WI38 (cell line): ENCODE measurements around the gene CFAP70.
"Not testable (repeated sequence)": the region's sequence is repeated elsewhere in the genome, so short reads cannot be mapped to it uniquely, and the experiment has no call there.

Source experiments
- H3K4me3 ChIP-seq: 2 replicates; pipeline ENCODE4 v1.5.1; 2011; ENCODE audit warnings: low read depth, mild to moderate bottlenecking, control low read depth, low read length
- TF ChIP-seq, protein P1 (sequence below): IDR thresholded peaks from 2 replicates; pipeline ENCODE4 v1.5.1; 2012; ENCODE audit warnings: low read depth, mild to moderate bottlenecking, control low read depth, low read length

The CFAP70 gene

DNA sequence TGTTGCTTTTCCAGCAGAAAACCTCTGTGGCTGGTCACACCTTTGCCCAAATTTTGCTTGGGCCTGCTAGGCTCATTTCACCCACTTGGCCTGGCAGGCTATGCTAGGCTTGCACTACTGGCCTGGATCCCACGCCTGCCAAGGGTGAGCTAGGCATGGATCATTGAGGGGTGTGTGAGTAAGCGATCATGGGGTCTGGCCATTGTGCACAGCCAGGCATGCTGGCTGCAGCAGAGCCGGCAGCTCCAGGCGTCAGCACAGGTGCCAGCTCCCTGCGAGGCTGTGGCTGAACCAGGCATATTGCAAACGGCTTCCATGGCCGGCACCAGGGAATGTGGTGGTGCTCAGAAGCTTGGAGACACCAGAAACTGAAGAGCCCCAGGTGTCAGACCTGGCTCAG lies 19.2 kb downstream of the CFAP70 start:
- H3K4me3 ChIP-seq, result no peak overlapping the region
- TF ChIP-seq, protein P1, sequence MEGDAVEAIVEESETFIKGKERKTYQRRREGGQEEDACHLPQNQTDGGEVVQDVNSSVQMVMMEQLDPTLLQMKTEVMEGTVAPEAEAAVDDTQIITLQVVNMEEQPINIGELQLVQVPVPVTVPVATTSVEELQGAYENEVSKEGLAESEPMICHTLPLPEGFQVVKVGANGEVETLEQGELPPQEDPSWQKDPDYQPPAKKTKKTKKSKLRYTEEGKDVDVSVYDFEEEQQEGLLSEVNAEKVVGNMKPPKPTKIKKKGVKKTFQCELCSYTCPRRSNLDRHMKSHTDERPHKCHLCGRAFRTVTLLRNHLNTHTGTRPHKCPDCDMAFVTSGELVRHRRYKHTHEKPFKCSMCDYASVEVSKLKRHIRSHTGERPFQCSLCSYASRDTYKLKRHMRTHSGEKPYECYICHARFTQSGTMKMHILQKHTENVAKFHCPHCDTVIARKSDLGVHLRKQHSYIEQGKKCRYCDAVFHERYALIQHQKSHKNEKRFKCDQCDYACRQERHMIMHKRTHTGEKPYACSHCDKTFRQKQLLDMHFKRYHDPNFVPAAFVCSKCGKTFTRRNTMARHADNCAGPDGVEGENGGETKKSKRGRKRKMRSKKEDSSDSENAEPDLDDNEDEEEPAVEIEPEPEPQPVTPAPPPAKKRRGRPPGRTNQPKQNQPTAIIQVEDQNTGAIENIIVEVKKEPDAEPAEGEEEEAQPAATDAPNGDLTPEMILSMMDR, result no peak

DNA sequence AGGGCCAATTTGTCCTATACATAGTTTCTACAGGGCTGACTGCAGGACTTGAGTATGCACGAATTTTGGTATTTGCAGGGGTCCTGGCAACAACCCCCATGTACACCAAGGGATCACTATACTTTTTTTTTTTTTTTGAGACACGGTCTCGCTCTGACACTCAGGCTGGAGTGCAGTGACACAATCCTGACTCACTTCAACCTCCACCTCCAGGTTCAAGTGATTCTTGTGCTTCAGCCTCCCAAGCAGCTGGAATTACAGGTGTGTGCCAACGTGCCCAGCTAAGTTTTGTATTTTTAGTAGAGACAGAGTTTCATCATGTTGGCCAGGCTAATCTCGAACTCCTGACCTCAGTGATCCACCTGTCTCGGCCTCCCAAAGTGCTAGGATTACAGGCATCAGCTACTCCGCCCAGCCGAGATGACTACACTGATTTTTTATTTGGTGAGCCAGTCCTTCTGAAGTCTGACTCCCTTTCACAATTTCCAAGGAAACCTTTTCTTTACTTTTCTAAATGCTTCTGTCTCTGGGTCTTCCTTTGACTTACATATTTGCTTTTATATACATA lies 19.8 kb downstream of the CFAP70 start:
- H3K4me3 ChIP-seq, result no peak overlapping the region
- TF ChIP-seq, protein P1, result no peak

DNA sequence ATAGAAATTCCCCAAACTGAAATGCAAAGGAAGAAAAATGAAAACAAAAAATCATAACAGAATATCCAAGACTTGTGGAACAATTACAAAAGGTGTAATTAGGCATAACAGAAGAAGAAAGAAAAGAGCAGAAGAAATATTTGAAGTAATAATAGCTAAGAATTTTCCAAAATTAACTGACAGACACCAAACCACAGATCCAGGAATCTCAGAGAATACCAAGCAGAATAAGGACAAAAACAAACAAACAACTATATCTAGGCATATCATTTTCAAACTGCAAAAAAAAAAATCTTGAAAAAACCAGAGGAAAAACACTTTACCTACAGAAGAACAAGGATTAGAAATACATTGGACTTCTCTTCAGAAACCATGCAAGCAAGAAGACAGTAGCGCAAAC lies 25.5 kb downstream of the CFAP70 start:
- TF ChIP-seq, protein P1, result no peak
- H3K4me3 ChIP-seq, result no peak overlapping the region

DNA sequence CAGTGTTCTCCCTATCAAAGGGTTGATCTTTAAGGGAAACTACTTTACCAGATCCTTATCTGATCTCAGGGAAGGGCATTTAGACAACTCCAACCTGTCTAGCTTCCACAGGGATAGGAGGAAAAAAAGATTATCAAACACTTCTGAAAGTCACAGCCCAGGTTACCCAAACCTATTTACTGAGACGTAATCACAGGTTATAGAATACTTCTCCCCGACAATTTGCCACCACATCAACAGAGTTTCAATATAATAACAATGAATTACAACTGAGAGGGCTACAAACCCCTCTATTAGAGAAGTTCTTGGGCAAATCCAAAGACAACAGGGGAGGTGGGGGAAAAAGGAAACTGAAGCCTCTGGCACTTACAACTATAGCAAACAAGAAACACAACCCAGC lies 26.3 kb downstream of the CFAP70 start:
- no peak overlapping the region for H3K4me3 ChIP-seq
- TF ChIP-seq, protein P1, result no peak

DNA sequence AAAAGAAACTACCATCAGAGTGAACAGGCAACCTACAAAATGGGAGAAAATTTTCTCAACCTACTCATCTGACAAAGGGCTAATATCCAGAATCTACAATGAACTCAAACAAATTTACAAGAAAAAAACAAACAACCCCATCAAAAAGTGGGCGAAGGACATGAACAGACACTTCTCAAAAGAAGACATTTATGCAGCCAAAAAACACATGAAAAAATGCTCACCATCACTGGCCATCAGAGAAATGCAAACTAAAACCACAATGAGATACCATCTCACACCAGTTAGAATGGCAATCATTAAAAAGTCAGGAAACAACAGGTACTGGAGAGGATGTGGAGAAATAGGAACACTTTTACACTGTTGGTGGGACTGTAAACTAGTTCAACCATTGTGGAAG lies 30.1 kb downstream of the CFAP70 start:
- H3K4me3 ChIP-seq, result not testable (repeated sequence)

DNA sequence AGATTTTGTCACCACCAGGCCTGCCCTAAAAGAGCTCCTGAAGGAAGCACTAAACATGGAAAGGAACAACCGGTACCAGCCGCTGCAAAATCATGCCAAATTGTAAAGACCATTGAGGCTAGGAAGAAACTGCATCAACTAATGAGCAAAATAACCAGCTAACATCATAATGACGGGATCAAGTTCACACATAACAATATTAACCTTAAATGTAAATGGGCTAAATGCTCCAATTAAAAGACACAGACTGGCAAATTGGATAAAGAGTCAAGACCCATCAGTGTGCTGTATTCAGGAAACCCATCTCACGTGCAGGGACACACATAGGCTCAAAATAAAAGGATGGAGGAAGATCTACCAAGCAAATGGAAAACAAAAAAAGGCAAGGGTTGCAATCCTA lies 33.4 kb downstream of the CFAP70 start:
- not testable (repeated sequence) for H3K4me3 ChIP-seq

DNA sequence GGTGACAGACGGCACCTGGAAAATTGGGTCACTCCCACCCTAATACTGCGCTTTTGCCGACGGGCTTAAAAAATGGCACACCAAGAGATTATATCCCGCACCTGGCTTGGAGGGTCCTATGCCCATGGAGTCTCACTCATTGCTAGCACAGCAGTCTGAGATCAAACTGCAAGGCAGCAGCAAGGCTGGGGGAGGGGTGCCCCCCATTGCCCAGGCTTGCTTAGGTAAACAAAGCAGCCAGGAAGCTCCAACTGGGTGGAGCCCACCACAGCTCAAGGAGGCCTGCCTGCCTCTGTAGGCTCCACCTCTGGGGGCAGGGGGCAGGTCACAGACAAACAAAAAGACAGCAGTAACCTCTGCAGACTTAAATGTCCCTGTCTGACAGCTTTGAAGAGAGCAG lies 35.1 kb downstream of the CFAP70 start:
- H3K4me3 ChIP-seq, result not testable (repeated sequence)

DNA sequence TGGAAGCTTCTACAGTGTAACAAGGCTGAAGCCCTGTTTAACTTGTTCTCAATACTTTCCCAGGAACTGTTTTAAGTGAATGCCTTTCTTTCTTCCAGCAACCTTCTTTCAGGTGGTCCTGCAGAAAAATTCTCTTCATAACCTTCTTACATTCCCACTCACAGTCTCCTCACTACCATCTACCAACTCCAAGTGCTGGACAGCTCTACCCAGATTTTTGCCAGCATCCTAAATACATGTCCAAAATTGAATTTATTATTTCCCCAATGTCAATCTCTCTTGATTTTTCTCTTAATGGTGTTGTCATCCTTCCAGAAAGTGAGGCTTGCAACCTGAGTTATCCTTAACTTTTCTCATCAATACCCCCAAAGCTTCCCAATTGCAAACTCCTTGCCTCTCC lies 48.2 kb downstream of the CFAP70 start:
- H3K4me3 ChIP-seq, result no peak overlapping the region
- TF ChIP-seq, protein P1, result no peak

DNA sequence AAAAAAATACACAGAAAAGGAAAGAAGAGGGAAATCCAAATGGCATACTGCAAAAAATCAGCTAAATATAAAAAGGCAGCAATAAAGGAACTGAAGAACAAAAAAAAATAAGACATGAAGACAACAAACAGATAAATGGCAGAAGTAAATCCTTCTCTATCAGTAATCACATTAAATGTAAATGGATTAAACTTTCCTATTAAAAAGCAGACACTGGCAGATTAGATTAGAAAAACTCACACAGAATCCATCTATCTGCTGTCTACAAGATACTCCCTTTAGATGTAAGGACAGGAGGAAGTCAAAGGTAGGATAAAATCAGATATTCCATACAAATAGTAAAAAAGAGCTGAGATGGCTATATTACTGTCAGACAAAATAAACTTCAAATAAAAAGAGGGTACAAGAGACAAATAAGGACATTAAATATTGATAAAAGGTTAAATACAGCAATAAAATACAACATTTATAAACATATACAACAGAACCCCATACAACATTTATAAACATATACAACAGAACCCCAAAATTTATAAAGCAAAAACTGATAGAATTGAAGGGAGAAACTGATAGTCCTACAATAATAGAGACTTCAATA lies 51.4 kb downstream of the CFAP70 start:
- TF ChIP-seq, protein P1, result no peak
- no peak overlapping the region for H3K4me3 ChIP-seq
